ENCODE measurements around the gene CACNB3.

Gene CACNB3

GRCh38 chr12:48817873-48818830, at the start of gene CACNB3:
TSS of gene CACNB3 (plus strand) at chr12:48818496. CDS start at chr12:48818930, 434 bp downstream.
- peak; percentile 70 to 73 for DNase-seq

GRCh38 chr12:48768736-48769135, 49.6 kb upstream of the CACNB3 start:
- no peak for DNase-seq

- DNase-seq = no peak
Observed at GRCh38 chr12:48770756-48771155, 47.5 kb upstream of the CACNB3 start.

- no peak for DNase-seq
Observed at GRCh38 chr12:48771588-48772112, 46.6 kb upstream of the CACNB3 start.

GRCh38 chr12:48773686-48774085, 44.6 kb upstream of the CACNB3 start:
- DNase-seq = peak; percentile 13 to 68

GRCh38 chr12:48774516-48774915, 43.8 kb upstream of the CACNB3 start:
- DNase-seq = no peak

- DNase-seq = no peak
Observed at GRCh38 chr12:48775299-48775698, 43.0 kb upstream of the CACNB3 start.

GRCh38 chr12:48775991-48776649, 42.2 kb upstream of the CACNB3 start:
- no peak for DNase-seq

GRCh38 chr12:48776956-48777355, 41.3 kb upstream of the CACNB3 start:
- DNase-seq = no peak

GRCh38 chr12:48777501-48778400, 40.5 kb upstream of the CACNB3 start:
- no peak for DNase-seq

GRCh38 chr12:48779869-48780268, 38.4 kb upstream of the CACNB3 start:
- no peak for DNase-seq

- no peak for DNase-seq
Observed at GRCh38 chr12:48780381-48781025, 37.8 kb upstream of the CACNB3 start.

GRCh38 chr12:48781750-48782456, 36.4 kb upstream of the CACNB3 start:
- no peak for DNase-seq

GRCh38 chr12:48782457-48783395, 35.6 kb upstream of the CACNB3 start:
- DNase-seq = no peak

- DNase-seq = no peak
Observed at GRCh38 chr12:48783432-48783831, 34.9 kb upstream of the CACNB3 start.

- DNase-seq = no peak
Observed at GRCh38 chr12:48786591-48787544, 31.4 kb upstream of the CACNB3 start.

- no peak for DNase-seq
Observed at GRCh38 chr12:48787791-48788523, 30.3 kb upstream of the CACNB3 start.

GRCh38 chr12:48788524-48788853, 29.8 kb upstream of the CACNB3 start:
- DNase-seq = peak in 1 of 2 experiments; percentile 27

Measured in NCI-H2081 (cell line).